Stimulated activated CD8-positive, alpha-beta memory T cell treated with anti-CD3 and anti-CD28 coated beads, Interleukin-7, amount 100 ng/mL, for 1 hour (primary cell): ENCODE data around the gene HYDIN.

Experiments
- DNase-seq, 2 donors: peaks; one replicate each; pipeline ENCODE4 v3.0.0-alpha.2; 2020; ENCODE audit warnings: low read depth in 2 of 2

HYDIN gene

GRCh38 chr16:70766176-70766575 is 464.3 kb downstream of the HYDIN start:
- DNase-seq, result no peak

GRCh38 chr16:70765491-70765890 is 465.0 kb downstream of the HYDIN start:
- DNase-seq, result no peak

DNA sequence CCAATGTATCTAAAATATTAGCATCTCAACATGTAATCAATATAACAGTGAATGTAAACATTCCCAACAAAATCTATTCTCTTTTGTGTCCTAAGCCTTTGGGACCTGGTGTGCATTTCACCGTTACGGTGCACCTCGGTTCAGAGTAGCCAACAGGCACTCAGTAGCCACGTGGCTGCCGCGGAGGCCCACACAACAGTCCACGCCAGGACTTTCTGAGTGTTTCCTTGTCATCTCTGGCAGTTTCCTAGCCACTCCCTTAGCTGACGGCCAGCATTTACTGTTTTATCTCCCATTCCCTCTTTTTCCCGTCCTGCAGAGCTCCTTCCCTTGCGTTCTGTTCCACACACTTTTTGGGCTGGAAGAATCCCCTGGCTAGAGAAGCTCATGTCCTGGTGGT is 465.9 kb downstream of the HYDIN start:
- no peak for DNase-seq

DNA sequence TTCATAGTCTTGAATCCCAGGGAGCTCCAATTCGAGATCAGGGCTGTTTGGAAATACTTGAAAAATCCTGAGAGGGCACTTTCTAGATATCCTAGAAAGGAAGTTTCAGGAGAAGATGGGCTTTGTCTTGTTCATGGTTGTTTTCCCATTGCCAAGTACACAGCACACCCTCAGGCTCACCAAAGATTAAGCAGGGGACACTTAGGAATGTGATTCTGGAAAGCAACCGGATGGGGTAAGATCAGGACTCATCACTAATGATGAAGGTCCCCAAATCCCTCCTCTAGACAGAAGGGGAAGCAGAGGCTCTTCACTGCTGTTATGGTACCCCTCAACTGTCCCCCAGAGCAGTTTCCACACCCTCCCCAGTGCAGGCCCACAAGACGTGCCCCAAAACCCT is 470.3 kb downstream of the HYDIN start:
- DNase-seq, result no peak

- no peak for DNase-seq
Measured at GRCh38 chr16:70759666-70760065, 470.9 kb downstream of the HYDIN start.

- DNase-seq, result no peak
Measured at GRCh38 chr16:70758786-70759185, 471.7 kb downstream of the HYDIN start.
